Activated T-helper 2 cell treated with anti-CD3 and anti-CD28 coated beads, Interferon-gamma antibody, Interleukin-2, Interleukin-4, amounts not matched to agents 10 μg/mL and 5 μg/mL and 100 μg/mL, durations not matched to agents 14 hours and 24 hours and 36 hours (primary cell): ENCODE measurements around the gene FPR2. TPM values are rescaled to one million over a fixed set of nuclear protein-coding genes. Genes with fewer than 3 reads are reported as not detected.
A peak's percentile ranks its signal among the peaks of the same experiment; 100 is the strongest.

Experiments used
- DNase-seq: peaks from one replicate; pipeline ENCODE4 v3.0.0; 2021; ENCODE audit warnings: low spot score
- H3K27ac Mint-ChIP-seq: one replicate; pipeline ENCODE4 v1.8.0; 2021; ENCODE audit warnings: mixed read lengths
- H3K27me3 Mint-ChIP-seq: one replicate; pipeline ENCODE4 v1.8.0; 2021; ENCODE audit warnings: low read depth, mixed read lengths
- H3K36me3 Mint-ChIP-seq: one replicate; pipeline ENCODE4 v1.8.0; 2021; ENCODE audit warnings: low read depth, mixed read lengths
- H3K4me1 Mint-ChIP-seq: one replicate; pipeline ENCODE4 v1.8.0; 2021; ENCODE audit warnings: low read depth, mixed read lengths
- H3K4me3 Mint-ChIP-seq: one replicate; pipeline ENCODE4 v1.8.0; 2021; ENCODE audit warnings: low read depth, mild to moderate bottlenecking, moderate library complexity, mixed read lengths
- H3K9me3 Mint-ChIP-seq: one replicate; pipeline ENCODE4 v1.8.0; 2021; ENCODE audit warnings: mixed read lengths
- intact Hi-C: fragments of 100-400 bp; cut with micrococcal nuclease; formaldehyde crosslinking; loops from one replicate; pipeline ENCODE4 v1.15.1; 2023
- total RNA-seq: library from RNA; stranded (reverse); gene quantifications from 2 replicates; pipeline ENCODE4 v1.2.3, GENCODE V29; 2022

Gene FPR2
- total RNA-seq, 1 donor from 2014 or later, result not detected

GRCh38 chr19:51779181-51779580 lies 18.2 kb downstream of the FPR2 start:
- DNase-seq, result no peak
- peaks cover 4% of the 10 kb centered on the region for H3K27me3 Mint-ChIP-seq
- H3K27ac Mint-ChIP-seq, result no peak overlapping the region
- H3K36me3 Mint-ChIP-seq, result no peaks in the 10 kb centered on the region
- no peaks in the 10 kb centered on the region for H3K9me3 Mint-ChIP-seq
- H3K4me1 Mint-ChIP-seq, result peaks cover 6% of the 10 kb centered on the region
- intact Hi-C loops, result loop anchor here (5.0 kb wide), 1 partner anchor 458 kb away; no protein-coding TSS in a partner anchor
- no peak overlapping the region for H3K4me3 Mint-ChIP-seq

- no peaks in the 10 kb centered on the region for H3K9me3 Mint-ChIP-seq
- no peaks in the 10 kb centered on the region for H3K36me3 Mint-ChIP-seq
- peaks cover 6% of the 10 kb centered on the region for H3K4me1 Mint-ChIP-seq
- no peak overlapping the region for H3K4me3 Mint-ChIP-seq
- peaks cover 4% of the 10 kb centered on the region for H3K27me3 Mint-ChIP-seq
- intact Hi-C loops, result loop anchor here (5.0 kb wide), 1 partner anchor 458 kb away; no protein-coding TSS in a partner anchor
- H3K27ac Mint-ChIP-seq, result no peak overlapping the region
- no peak for DNase-seq
Observed at GRCh38 chr19:51779703-51780102, 18.7 kb downstream of the FPR2 start.

- Mint-ChIP-seq H3K27ac (no peak overlapping the region), H3K9me3 (no peaks in the 10 kb centered on the region), H3K4me1 (peaks cover 6% of the 10 kb centered on the region), H3K36me3 (no peaks in the 10 kb centered on the region), H3K27me3 (peaks cover 4% of the 10 kb centered on the region), H3K4me3 (no peak overlapping the region)
- intact Hi-C loops, result no loop called here
- no peak for DNase-seq
Observed at GRCh38 chr19:51780270-51780669, 19.3 kb downstream of the FPR2 start.

GRCh38 chr19:51781999-51782398 lies 21.0 kb downstream of the FPR2 start:
- intact Hi-C loops, result no loop called here
- H3K4me1 Mint-ChIP-seq, result peaks cover 6% of the 10 kb centered on the region
- H3K36me3 Mint-ChIP-seq, result no peaks in the 10 kb centered on the region
- DNase-seq, result no peak
- no peak overlapping the region for H3K4me3 Mint-ChIP-seq
- H3K9me3 Mint-ChIP-seq, result peaks cover 2% of the 10 kb centered on the region
- no peak overlapping the region for H3K27ac Mint-ChIP-seq
- peaks cover 2% of the 10 kb centered on the region for H3K27me3 Mint-ChIP-seq

- DNase-seq, result no peak
- no peaks in the 10 kb centered on the region for H3K4me1 Mint-ChIP-seq
- H3K9me3 Mint-ChIP-seq, result peaks cover 12% of the 10 kb centered on the region
- peaks cover 3% of the 10 kb centered on the region for H3K36me3 Mint-ChIP-seq
- H3K4me3 Mint-ChIP-seq, result no peak overlapping the region
- H3K27ac Mint-ChIP-seq, result no peak overlapping the region
- intact Hi-C loops, result no loop called here
- H3K27me3 Mint-ChIP-seq, result peaks cover 2% of the 10 kb centered on the region
Observed at GRCh38 chr19:51783372-51783771, 22.4 kb downstream of the FPR2 start.

DNA sequence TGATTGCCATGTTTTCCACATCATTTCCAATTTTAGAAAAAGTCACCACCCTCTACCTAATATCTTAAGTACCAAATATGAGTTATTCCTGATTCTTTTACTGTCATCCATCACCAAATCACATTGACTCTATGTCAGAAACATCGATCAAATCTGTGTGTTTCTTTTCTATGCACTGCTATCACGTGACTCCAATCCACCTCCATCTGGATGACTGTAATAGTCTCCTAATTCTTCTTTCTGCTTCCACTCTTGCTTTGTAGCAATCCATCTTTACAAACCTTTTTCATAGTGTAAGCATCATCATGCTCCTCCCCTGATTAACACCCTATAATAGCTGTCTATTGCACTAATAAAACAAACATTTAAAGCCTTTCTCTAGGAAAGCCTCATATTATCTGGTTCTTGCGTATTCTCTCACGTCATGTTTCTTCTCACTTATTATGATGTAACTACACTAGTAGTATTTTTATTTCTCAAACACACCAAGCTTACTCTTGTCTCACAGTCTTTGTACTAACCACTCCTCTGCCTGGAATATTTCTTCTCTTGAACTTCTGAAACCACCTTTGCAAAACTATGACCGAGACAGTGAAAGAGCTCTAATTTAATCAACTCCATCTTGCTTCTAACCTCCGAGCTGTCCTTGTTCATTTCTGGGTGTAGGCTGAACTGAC lies 23.3 kb downstream of the FPR2 start:
- no peak overlapping the region for H3K4me3 Mint-ChIP-seq
- peaks cover 15% of the 10 kb centered on the region for H3K9me3 Mint-ChIP-seq
- H3K4me1 Mint-ChIP-seq, result no peaks in the 10 kb centered on the region
- peaks cover under 1% of the 10 kb centered on the region for H3K27me3 Mint-ChIP-seq
- intact Hi-C loops, result no loop called here
- no peak overlapping the region for H3K27ac Mint-ChIP-seq
- DNase-seq, result no peak
- H3K36me3 Mint-ChIP-seq, result peaks cover 3% of the 10 kb centered on the region

DNA sequence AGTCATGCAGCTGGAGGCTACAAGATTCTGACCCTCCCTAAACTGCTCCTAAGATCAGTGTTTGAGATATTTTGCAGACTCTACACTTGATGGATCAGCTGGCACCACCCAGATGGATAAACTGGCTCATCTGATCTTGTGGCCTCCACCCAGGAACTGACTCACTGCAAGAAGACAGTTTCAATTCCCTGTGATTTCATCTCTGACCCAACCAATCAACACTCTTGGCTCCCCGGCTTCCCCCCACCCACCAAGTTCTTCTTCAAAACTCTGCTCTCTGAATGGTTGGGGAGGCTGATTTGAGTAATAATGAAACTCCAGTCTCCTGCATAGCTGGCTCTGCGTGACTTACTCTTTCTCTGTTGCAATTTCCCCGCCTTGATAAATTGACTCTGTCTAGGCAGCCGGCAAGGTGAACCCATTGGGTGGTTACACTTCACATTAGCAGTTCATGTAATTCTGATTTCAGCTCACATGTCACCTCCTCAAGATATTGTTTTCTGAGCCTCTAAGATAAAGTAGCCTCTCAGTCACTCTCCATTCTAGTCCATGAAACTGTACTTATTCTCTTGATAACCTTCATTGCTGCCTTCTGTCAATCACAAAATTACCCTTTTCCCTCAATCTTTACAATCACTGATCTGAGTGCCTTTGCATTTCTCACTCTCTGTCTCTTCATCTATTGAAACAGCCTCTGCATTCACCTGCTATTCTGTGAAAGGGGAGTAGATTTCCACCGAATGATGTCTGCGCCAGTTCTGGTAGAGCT lies 24.1 kb downstream of the FPR2 start:
- intact Hi-C loops, result no loop called here
- Mint-ChIP-seq H3K4me1 (no peaks in the 10 kb centered on the region), H3K27me3 (no peaks in the 10 kb centered on the region), H3K36me3 (peaks cover 3% of the 10 kb centered on the region), H3K4me3 (no peak overlapping the region), H3K9me3 (peaks cover 19% of the 10 kb centered on the region), H3K27ac (no peak overlapping the region)
- peak; percentile 40 for DNase-seq

GRCh38 chr19:51786646-51787494 lies 25.9 kb downstream of the FPR2 start:
- peaks cover 3% of the 10 kb centered on the region for H3K36me3 Mint-ChIP-seq
- H3K4me1 Mint-ChIP-seq, result no peaks in the 10 kb centered on the region
- no peaks in the 10 kb centered on the region for H3K27me3 Mint-ChIP-seq
- peaks cover 24% of the 10 kb centered on the region for H3K9me3 Mint-ChIP-seq
- H3K27ac Mint-ChIP-seq, result no peak overlapping the region
- H3K4me3 Mint-ChIP-seq, result no peak overlapping the region
- intact Hi-C loops, result no loop called here
- no peak for DNase-seq

DNA sequence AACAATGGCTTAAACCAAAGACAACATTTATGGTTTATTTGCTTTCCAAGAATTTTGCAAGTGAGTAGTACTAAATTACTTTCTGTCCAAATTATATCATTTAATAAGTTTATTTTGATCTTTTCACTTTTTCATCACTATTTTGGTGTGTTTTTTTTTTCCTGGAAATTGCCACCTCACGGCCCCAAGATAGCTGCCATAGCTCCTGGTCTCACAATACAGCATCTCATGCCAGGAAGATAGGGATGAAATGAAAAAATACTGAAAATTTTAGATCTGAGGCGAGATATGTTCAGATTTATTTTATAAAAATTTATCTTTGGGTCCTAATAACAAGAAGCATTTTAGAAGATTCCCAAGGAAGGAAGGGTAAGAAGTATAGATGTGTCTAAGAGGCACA lies 27.0 kb downstream of the FPR2 start:
- no peak overlapping the region for H3K4me3 Mint-ChIP-seq
- no peaks in the 10 kb centered on the region for H3K4me1 Mint-ChIP-seq

DNA sequence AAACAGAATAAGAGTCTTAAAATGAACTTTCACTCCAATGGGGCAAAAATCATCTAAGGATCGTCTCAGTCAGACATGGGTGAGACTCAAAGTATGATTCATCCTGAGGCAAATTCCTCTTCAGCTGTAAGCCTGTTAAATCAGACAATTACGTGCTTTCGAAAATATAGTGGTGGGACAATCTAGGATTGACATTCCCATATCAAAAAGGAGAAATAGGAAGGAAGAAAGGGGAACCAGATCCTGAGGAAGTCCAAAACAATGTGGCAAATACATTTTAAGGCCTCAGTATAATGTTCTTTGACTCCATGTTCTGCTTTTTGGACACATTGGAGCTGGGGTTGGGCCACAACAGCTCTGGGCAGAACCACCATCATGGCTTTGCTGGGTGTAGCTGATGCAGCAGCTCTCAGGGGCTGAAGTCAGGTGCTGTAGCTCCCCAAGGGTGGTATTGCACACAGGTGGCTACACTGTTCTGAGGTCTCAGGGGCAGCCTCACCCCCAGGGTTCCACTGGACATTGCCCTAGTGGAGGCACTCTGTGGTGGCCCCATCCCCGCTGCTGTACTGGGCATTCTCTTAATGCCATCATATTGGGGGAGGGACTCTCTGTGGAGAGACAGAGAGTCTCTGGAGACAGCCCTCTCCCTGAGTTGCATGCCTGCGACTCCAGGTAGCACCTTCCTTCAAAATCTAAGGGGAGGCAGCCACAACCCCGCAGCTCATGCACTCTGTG lies 28.2 kb downstream of the FPR2 start:
- peaks cover 37% of the 10 kb centered on the region for H3K9me3 Mint-ChIP-seq
- intact Hi-C loops, result no loop called here
- no peak overlapping the region for H3K4me3 Mint-ChIP-seq
- no peak for DNase-seq
- no peaks in the 10 kb centered on the region for H3K4me1 Mint-ChIP-seq
- H3K36me3 Mint-ChIP-seq, result peaks cover 3% of the 10 kb centered on the region
- no peak overlapping the region for H3K27ac Mint-ChIP-seq
- no peaks in the 10 kb centered on the region for H3K27me3 Mint-ChIP-seq

More for the DNA sequence above, 27.0 kb downstream of the FPR2 start:
- Mint-ChIP-seq H3K27me3 (no peaks in the 10 kb centered on the region), H3K9me3 (peaks cover 30% of the 10 kb centered on the region), H3K36me3 (peaks cover 3% of the 10 kb centered on the region), H3K27ac (no peak overlapping the region)
- intact Hi-C loops, result no loop called here
- no peak for DNase-seq

DNA sequence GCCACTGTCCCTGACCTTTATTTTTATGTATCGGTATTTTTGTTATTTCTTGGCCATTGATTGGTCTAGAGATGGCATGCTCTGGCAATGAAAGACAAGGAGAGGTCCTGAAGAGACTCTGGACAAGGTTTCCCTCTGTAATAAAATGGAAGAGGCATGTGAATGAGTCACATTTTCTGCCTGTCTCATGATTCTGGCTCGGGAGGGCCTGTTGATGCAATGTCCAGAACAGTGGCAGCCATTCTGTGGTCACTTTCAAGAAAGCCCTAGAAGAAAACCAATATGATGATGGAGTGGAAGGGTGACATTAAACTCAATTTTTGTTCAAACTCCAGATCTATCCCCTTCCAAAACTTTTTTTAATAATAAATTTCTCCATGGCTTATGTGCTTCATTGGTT lies 32.0 kb downstream of the FPR2 start:
- no peak overlapping the region for H3K27ac Mint-ChIP-seq
- no peaks in the 10 kb centered on the region for H3K4me1 Mint-ChIP-seq
- DNase-seq, result no peak
- no peaks in the 10 kb centered on the region for H3K27me3 Mint-ChIP-seq
- no peaks in the 10 kb centered on the region for H3K36me3 Mint-ChIP-seq
- H3K9me3 Mint-ChIP-seq, result peaks cover 53% of the 10 kb centered on the region
- no peak overlapping the region for H3K4me3 Mint-ChIP-seq
- intact Hi-C loops, result no loop called here

DNA sequence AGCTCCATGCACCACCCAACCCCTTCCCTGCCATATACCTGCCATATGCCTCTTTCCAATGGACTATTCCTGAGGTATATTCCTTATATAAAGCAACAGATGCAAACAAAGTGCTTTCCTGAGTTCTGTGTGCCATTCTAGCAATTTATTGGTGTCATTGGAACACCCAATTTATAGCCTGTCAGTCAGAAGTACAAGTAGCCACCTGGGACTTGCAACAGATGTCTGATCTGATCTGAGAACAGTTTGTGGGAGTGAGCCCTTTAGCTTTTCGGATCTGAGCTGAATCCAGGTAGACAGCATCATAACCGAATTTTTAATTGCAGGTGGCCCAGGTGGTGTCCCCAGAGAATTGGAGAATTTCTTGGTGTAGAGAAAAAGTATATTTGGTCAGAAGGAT lies 33.0 kb downstream of the FPR2 start:
- no peaks in the 10 kb centered on the region for H3K4me1 Mint-ChIP-seq
- no peak overlapping the region for H3K27ac Mint-ChIP-seq
- H3K27me3 Mint-ChIP-seq, result no peaks in the 10 kb centered on the region
- peaks cover 55% of the 10 kb centered on the region for H3K9me3 Mint-ChIP-seq
- H3K36me3 Mint-ChIP-seq, result no peaks in the 10 kb centered on the region
- intact Hi-C loops, result no loop called here
- no peak overlapping the region for H3K4me3 Mint-ChIP-seq
- DNase-seq, result no peak
